ENCODE measurements around the gene PAPOLA.

The PAPOLA gene

DNA sequence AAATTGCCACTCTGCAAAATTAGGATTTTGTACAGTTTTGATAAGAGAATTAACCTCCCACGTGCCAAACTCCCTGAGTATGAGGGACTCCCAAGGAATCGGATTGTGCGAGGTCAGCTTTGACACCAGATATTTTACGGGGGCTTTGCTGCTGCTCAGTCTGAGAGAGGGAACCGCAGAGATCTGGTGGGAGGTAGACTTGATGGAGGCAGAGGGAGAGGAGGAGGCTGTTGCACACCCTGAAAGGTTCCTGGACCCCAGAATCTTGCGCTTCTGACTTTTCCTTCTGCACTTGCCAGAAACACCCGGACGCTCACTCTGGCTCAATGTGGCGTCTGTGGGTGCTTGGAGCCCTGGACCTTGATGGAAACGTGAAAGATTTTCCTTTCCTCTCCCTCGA lies 83.9 kb downstream of the PAPOLA start:
- DNase-seq (ENCODE audit: low read depth), result no peak

DNA sequence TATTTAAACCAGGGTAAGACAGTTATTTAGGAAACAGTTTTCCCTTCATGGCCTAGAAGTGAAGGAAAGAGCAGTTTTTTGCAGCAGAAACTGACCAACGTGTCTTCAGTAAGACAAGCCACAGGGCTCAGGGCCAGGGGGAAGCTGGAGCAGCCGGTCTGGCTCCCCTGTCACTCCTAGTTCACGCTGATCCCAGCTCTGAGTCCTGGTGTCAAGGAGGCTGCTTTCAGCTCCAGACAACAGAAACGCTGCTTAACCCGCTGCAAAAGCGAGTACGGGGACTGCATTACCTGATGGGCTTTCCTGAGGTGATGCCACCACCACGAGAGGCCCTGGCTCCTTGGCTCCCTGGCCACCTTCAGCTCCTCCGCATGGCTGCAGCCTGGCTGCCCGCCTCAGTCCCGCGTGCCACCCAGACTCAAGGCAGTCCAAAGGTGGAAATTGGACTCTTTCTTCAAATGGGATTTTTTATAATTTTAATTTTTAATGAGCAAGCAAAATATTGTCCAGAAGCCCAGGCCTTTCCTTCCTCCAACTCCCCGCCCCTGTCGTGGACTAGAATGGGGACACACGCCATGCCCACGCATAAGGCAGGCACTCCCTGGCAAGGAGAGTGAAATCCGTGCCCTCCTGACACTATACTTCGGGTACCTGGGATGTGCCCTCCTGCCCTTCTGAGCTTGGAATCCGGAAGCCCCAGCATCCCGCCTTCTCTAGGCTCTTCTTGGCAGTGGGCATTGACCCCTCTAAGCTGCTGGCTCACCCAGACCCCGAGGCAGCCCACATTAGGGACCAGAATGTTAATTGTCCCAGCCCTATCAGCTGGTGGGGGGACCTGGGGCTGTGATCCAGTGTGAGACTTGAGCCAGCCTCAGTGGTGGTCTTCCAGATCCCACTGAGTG lies 85.0 kb downstream of the PAPOLA start:
- no peak for DNase-seq (ENCODE audit: low read depth)

DNA sequence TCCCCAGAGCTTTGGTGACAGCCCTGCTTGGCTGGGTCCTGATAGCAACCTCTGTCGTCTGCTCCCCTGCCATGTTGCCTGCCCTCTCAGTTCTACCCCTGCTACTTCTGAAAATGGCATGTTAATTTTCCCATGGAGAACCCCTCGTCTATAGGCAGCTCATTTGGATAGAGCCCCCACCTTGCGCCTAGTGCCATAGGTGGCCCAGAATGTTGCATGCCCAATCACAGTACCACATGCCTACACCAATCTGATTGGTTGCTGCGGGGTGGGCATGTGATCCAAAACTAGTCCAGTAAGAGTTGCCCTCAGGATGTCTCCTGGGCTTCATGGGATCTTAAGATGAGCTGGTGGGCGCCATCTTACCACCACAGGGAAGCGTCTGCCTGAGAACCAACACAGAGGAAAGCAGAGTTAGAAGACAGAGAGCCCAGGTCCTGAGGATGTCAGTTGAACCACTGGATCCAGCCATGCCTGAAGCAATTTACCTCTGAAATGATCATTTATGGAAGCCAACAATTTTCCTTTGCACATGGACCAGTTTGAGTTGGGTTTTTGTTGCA lies 85.7 kb downstream of the PAPOLA start:
- DNase-seq (ENCODE audit: low read depth), result no peak

DNA sequence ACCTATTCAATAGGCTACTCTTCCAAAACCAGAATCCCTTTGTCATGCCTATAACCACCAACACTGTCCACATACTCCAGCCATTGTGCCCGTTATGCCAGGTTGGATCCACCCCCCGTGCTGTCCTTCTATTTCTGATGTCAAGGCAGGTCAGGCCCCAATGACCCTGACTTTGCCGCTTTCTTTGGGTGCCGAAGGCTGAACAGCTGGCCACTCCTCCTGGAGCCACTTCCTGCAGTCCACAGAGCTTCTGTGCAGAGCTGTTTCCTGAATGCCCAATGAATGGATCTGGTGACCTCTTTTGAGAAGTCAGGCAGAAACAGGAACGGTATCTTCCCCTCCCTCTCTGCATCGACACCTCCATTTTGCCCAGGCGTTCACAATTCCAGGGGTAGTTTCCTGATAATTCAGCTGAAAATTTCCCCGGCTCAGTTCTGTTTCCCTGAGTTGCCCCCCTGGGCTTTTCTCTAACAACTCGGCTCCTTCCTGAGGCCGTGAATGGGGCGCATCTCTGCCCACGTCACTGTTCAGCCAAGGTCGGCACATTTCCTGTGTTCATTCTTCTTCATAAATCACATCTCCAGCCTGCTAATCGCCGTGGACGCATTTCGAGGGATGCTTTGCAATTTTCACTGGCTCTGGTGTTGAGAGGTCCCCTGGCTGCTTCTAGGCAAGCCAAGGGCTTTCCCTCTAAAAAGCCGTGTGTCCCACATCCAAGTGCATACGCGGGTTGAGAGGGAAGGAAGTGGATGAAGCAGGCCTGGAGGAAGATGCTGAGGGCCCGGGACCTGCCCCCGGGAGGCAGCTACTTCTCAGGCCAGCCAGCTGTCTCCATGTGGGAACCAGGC lies 86.5 kb downstream of the PAPOLA start:
- no peak for DNase-seq (ENCODE audit: low read depth)

DNA sequence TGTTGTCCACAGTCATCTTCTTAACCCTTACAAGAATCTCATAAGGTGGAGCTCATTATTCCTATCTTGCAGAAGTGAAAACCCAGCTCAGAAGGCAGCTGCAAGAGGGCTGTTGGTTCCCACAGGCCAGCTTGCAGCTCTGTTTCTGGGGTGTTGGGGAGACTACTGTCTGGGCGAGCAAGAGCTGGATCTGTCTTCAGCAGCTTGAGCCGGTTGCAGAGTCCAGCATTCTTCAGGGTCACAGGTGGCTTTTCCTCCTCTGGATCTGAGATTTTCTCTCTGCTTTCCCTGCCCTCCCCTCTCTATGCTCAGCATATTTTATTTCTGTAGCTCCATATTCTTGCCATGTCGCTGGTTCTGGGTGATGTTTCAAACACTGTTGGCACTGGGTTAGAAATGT lies 87.4 kb downstream of the PAPOLA start:
- DNase-seq (ENCODE audit: low read depth), result no peak

DNA sequence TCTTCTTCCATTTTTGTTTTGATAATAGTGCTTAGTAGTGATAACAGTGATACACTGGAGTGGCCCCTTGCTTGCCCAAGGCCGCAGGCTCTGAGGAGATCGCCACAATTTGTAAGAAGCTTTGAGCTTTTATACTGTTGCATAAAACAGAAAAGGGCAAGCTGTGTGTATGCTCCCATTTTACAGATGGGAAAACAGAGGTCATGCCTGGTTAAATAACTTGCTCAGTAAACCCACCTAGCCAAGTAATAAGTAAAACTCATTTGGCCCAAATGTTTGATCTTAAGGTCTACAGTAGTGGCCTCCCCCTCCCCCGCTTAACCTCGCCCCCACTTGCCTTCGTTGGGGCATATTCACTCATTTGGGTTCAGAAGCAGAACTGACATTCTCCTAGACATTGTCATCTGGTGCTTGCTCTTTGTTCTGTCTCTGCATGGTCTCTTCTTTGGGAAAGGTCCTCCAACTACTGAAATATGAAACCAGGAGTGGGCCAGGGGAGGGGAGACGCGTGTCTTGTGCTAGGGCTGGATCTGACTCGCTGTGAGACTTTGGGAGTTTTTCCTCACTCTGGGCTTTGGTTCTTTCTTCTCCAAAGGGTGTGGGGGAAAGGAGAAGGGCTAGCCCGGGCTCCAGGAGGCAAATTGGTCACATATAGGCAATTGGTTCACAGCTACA lies 88.1 kb downstream of the PAPOLA start:
- DNase-seq (ENCODE audit: low read depth), result no peak

DNA sequence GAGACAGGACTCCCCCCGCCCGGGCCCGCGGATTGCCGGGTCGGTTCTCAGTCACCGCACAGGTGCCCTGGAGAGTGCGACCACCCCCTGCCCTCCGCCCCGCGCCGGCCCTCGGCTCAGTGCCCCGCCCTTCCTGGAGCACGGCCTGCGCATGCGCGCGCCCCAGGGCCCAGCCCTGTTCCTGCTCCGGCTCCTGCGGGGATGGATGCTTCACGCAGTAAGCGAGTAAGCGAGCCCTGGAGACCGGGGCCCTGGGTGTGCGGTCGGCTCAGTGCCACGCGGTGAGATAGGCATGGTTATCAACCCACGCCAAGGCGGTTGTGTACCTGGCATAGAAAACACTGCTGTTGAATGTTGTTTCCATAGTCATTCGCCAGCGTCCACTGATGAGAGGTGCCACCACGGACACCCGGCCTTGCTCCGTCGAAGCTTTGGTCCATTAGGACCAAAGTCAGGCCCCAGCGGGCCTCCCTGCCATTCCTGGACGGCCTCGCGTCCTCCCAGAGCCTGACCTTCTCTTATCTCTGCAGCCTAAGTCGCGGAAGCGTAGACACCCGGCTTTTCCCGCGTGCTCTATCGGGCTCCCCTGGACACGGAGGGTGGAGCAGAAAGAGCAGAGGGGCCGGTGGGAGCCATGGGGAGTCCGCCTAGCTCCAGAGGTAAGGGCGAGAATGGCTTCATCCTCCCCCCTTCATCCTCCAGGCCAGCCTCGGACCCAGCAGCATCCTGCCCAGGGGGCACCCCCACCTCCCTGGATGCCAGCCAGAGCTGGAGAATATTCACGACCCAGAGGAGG lies 90.6 kb downstream of the PAPOLA start:
- DNase-seq (ENCODE audit: low read depth), result peak; percentile 40

DNA sequence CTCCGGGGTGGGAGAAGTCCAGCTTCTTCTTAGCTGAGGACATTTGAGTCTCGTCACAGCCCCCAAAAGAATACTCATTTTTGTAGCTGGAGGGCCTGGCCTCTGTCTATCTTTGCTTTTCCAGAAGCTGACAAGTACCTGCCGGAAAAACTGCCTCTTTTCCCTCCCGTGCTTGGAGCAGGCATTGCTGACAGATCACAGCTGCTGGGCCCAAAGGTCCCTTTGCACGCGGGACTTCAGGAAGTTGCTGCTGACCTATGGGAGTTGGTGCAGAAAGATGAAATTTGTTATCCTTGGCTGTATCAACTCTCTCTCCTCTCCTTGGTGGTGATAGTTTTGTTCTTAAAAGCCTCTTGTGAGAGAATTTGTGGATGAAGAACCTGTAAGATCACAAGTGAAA lies 92.8 kb downstream of the PAPOLA start:
- DNase-seq (ENCODE audit: low read depth), result no peak

DNA sequence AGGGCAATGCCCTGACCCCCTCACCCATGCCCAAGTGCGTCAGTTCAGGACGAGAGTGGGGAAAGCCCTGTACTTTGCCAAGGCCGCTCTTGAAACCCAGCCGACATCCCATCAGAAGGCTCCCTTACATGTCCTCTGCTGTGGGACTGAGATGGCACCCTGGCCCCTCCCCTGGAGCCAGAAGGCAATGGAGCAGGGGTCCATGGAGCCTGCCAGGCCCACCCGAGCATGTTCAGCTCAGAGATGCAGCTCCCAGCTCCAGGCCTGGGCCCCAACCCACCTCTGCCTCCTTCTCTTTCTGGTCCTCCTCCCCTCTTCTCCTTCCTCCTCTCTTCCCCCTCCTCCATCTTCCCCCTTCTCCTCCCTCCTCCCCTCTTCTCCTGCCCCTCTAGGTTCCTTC lies 95.5 kb downstream of the PAPOLA start:
- DNase-seq (ENCODE audit: low read depth), result no peak

DNA sequence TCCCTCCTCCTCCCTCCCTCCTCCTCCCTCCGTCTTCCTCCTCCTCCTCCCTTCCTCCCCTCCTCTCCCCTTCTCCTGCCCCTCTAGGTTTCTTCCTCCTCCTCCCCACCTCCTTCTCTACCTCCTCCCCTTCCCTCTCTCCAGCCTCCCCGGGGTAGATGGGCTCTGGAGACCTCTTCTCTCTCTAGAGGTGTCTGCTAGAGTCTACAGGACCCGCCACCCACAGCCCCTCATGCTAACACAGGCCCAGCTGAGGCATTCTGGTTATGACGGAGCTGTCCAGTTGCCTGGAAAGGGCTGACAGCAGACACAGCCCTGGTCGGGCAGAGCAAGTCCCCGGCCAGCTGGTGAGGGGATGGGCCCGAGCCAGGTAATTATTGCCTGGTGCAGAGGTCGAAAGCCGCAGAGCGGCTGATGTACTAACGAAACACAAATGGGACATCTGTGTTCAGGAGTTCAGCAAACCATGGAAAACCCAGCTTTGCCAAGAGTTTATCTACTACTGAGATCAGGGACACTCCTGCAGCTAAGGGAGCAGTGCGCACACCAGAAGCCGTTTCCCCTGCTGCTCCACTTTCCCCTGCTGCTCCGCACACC lies 96.2 kb downstream of the PAPOLA start:
- no peak for DNase-seq (ENCODE audit: low read depth)

DNA sequence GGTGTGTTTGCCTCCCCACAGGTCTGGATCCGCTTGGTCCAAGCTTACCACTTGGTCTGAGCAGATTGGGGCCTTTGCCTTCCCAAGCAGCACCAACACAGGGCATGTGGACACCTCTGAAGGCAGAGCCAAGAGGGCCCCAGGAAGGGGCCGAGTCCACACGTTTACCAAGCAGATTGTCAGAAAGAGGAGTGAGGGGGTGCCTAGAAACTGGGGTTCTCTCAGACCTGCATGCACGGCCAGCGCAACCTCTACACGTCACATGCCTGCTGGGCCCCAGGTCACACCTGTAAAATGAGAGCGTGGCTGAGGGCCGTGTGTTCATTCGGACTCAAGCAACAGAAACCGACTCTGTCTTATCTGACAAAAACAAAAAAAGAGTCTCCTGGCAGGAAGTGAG lies 96.9 kb downstream of the PAPOLA start:
- DNase-seq (ENCODE audit: low read depth), result no peak

DNA sequence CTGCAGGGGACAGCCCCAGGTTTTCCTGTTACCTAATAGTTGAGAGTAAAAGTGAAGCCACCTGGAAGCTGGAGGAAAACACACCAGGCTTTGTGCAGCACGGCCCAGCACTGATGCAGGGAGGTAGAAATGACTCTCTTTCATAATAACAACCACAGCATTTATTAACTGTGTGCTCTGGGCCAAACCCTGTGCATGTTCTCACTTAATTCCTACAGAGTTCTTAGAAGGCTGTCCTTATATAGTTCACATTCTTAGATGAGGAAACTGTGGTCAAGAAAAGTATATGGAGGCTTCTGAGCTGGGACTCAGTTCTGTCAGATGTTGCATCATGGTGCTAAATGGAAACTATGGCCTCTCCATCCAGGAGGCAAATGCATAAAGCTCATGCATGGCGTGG lies 100.0 kb downstream of the PAPOLA start:
- no peak for DNase-seq (ENCODE audit: low read depth)

DNA sequence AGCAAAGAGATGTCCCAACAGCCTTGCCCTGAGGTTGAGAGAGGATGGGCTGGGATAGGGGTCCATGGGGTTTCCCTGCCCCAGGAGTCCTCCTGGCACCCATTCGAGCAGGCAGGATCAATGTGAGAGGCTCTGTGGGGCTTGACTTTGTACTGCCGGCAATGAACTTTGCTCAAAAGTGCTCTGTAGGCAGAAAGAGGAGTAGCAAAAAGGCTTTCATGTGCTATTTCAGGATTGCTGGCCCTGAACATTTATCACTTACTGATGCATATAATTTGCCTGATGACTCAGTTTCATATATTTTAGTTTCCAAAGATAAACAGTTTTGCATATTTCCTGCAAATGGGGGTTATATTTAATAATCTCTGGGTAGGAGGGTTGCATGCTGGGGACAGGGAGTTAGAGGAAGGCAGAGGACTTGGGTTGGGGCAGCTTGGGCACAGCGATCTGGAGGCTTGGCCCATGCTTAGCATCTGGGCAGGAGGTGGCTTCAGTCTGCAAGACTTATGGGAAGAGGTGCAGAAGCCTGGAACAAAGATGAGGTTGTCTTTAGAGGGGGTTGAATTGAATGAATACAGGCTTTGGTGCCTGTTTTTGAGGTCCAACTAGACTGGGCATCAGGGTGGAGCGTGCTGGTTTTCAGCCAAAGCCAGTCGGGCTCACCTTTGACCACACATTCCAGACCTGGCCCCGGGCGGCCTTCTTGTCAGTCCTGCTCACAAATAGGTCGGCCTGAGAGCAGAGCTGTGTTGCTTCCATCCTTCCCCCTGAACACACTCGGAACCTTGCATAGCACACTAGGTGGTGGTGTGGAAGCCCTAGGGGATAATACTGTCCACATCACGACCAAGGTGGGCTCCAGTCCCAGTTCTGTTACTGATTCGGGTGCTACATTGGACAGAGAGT lies 101.4 kb downstream of the PAPOLA start:
- DNase-seq (ENCODE audit: low read depth), result no peak

DNA sequence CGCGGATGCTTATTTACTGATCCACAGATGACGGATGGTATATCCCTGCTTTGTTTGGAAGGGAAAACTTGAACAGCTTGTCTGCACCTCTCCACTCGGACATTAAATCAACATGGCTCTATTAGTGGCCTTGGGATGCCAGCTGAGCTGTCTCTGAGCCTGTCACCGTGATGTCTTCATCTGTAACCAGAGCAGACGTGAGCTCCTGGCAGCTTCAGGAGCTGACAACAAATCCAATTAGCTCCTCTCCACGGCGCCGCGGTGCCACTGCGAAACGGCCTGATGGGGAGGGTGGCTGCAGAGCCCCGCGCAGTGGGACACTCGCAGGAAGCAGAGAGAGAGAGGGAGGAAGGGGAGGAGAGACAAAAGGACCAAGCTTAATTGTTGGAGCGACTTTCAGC lies 112.3 kb downstream of the PAPOLA start:
- no peak for DNase-seq (ENCODE audit: low read depth)

DNA sequence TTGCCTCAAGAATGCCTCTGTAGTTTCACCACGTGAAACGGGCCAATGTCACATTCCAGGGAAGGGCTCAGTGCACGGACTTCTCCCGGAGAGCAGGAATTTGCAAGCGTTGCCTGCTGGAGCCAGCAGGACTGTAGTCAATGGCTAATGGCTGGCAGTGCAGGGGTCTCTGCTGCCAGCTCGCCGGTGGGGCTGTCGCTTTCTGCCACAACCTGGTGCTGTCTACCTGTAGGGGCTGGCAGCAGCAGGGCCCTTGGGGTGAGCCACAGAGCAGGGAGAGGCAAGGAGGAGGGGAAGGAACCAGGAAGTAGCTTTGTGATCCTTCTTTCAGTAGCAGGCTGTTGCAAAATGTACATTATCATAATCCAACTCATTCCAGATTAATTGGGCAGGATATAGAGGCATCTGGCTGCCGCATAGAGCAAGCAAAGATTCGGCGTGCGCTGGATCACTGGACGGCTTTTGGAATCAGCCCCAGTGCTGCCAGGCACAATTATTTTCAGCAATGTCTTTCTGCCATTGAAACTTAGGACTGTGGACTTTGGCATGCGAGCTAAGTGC lies 114.1 kb downstream of the PAPOLA start:
- DNase-seq (ENCODE audit: low read depth), result no peak
